ENCODE results near the gene RABGAP1L. TPM values are rescaled to one million over a fixed set of nuclear protein-coding genes. Genes with fewer than 3 reads are reported as not detected.

RABGAP1L gene
- total and polyA plus RNA-seq, 10 of the 15 experiments (the other 5 are each of a cell fraction or from before 2014, with no cell fraction given) = 5.8 to 194 (median 113) TPM

- TF ChIP-seq ZBTB11 (CRISPR knock-in tag; IDR thresholded peaks at IDR 0.05) (no peak), BACH1 (IDR thresholded peaks at IDR 0.05; ENCODE audit: borderline replicate concordance) (no peak), HDGF (IDR thresholded peaks at IDR 0.05) (no peak), ZZZ3 (IDR thresholded peaks at IDR 0.05; ENCODE audit: control insufficient read depth, insufficient read length, low read depth) (no peak), ZNF384 (IDR thresholded peaks at IDR 0.05; ENCODE audit: borderline replicate concordance, low read depth, low read length) (no peak), RB1 (IDR thresholded peaks at IDR 0.05; ENCODE audit: borderline replicate concordance) (no peak), HDAC6 (IDR thresholded peaks at IDR 0.05; ENCODE audit: unreplicated experiment) (no peak), MYB (IDR thresholded peaks at IDR 0.05; ENCODE audit: borderline replicate concordance, low read depth, low read length) (no peak)
These were observed 2.9 kb upstream of the RABGAP1L start (continued) for GRCh38 chr1:174156437-174156836.

- H2AFZ ChIP-seq (ENCODE audit: control insufficient read depth, low read depth, low read length) = no peak overlapping the region
- ATAC-seq (peak; percentile 73), FAIRE-seq (peak; percentile 89), DNase-seq (ENCODE audit: low read depth, low spot score) (peak; percentile 83)
- POLR2A ChIA-PET = no interaction called here
- H3K4me3 ChIP-seq = peak overlapping the region; percentile 91; the same call in 1 of the 2 replicates
- in situ Hi-C loops (cut with MboI) (no loop called here), intact Hi-C loops (cut with micrococcal nuclease; ENCODE audit: unreplicated experiment) (loop anchor here (5.0 to 10.0 kb wide), 6 partner anchors 60 to 840 kb away; partner anchors contain the start of genes CACYBP, GAS5, RC3H1 and ZBTB37)
- H4K20me1 ChIP-seq (ENCODE audit: control insufficient read depth, insufficient read depth) = no peaks in the 10 kb centered on the region; the same call in 1 of the 2 replicates
- H3K27ac ChIP-seq (ENCODE audit: control insufficient read depth, insufficient read depth) = peak overlapping the region; percentile 59
- RAD21 ChIA-PET (ENCODE audit: unreplicated experiment) = interaction anchor here (0.7 kb wide), 1 partner anchor 15 kb away, joined by 3 read pairs; no protein-coding TSS in a partner anchor
- no peaks in the 10 kb centered on the region; a peak in 1 of 4 replicates for H3K27me3 ChIP-seq (replicated peaks in 1 of 2; ENCODE audit: control insufficient read depth in 2 of 2, insufficient read depth in 2 of 2, low read length in 1 of 2)
- H3K4me1 ChIP-seq (ENCODE audit: control insufficient read depth, insufficient read depth, low read length) = peaks cover 31% of the 10 kb centered on the region
- no peaks in the 10 kb centered on the region for H3K9me3 ChIP-seq (replicated peaks; ENCODE audit: control insufficient read depth, insufficient read depth, low read length)
- SMC1A ChIA-PET (ENCODE audit: uncharacterized antibody, unreplicated experiment) = interaction anchor here (0.6 kb wide), 1 partner anchor 907 kb away, joined by 3 read pairs; no protein-coding TSS in a partner anchor
- no TSS peak for BruUV-seq (replicated peaks)
- CTCF ChIA-PET = no interaction called here
- peak overlapping the region; percentile 40 for H3K9ac ChIP-seq (ENCODE audit: control insufficient read depth, insufficient read depth, low read length)
- peaks cover 38% of the 10 kb centered on the region for H3K79me2 ChIP-seq (ENCODE audit: control insufficient read depth, insufficient read depth, low read length)
- H3K4me2 ChIP-seq (ENCODE audit: control insufficient read depth, insufficient read depth) = peak overlapping the region; percentile 91
- no peaks in the 10 kb centered on the region for H3K36me3 ChIP-seq (ENCODE audit: control insufficient read depth in 2 of 2, insufficient read depth in 2 of 2, low read length in 1 of 2)
- WGBS (ENCODE audit: insufficient coverage, insufficient replicate concordance, low lambda C conversion rate, missing lambda C conversion rate) = 3% methylated on average over 3 of the region's 3 CpGs
- TF ChIP-seq MTA3 (IDR thresholded peaks at IDR 0.05; ENCODE audit: borderline replicate concordance, low read length) = peak; percentile 99
- TF ChIP-seq LARP7 (IDR thresholded peaks at IDR 0.05) = no peak
- no peak for TF ChIP-seq PBX3 (IDR thresholded peaks at IDR 0.05; ENCODE audit: insufficient replicate concordance, low read depth, low read length)
- TF ChIP-seq ZBED1 (IDR thresholded peaks at IDR 0.05; ENCODE audit: borderline replicate concordance) = peak; percentile 89; the same call in 1 of the 2 replicates
- TF ChIP-seq CBFB (IDR thresholded peaks at IDR 0.05; ENCODE audit: low read depth) = peak; percentile 70; the same call in 1 of the 2 replicates
- 0 out of 2 replicates have a peak, but pooled peaks have one; percentile 38 for TF ChIP-seq GABPA (IDR thresholded peaks at IDR 0.05; ENCODE audit: low read depth)
- no peak for TF ChIP-seq NFYB (IDR thresholded peaks at IDR 0.05; ENCODE audit: insufficient read depth, low read depth, low read length)
- peak; percentile 51; the same call in 1 of the 2 replicates for TF ChIP-seq MLLT1 (IDR thresholded peaks at IDR 0.05)
- TF ChIP-seq MEF2B (IDR thresholded peaks at IDR 0.05; ENCODE audit: partially characterized antibody, poor library complexity, severe bottlenecking) = peak; percentile 77
These were observed 2.0 kb upstream of the RABGAP1L start for GRCh38 chr1:174157157-174157806.

Measured in GM12878 (cell line).